ENCODE measurements around the gene TK1. TPM values are rescaled to one million over a fixed set of nuclear protein-coding genes. Genes with fewer than 3 reads are reported as not detected.

TK1 gene
- total RNA-seq, 1 donor from 2014 or later, result 41.2 TPM

DNA sequence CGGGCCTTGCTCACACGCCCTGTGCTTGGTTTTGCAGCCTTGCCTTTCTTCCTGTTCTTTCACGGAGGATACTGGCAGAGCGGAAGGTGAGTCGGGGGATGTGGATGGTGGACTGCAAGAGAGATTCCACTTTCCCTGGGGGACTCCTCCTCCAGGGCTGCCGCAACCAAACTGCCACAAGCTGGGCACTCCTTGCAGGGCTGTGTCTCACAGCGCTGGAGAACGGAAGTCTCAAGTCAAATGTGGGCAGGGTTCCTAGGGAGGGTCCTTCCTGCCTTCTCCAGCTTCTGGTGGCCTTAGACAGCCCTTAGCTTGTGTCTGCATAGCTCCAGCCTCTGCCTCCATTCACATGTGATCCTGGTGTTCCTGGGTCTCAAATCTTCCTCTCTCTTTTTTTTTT, 15.8 kb upstream of the TK1 start:
- no peak overlapping the region for H3K27ac Mint-ChIP-seq
- H3K27me3 Mint-ChIP-seq, result no peaks in the 10 kb centered on the region
- H3K9me3 Mint-ChIP-seq, result no peaks in the 10 kb centered on the region
- no peak overlapping the region for H3K4me3 Mint-ChIP-seq
- DNase-seq (ENCODE audit: extremely low spot score, unreplicated experiment), result no peak
- H3K4me1 Mint-ChIP-seq (ENCODE audit: unreplicated experiment), result peaks cover 5% of the 10 kb centered on the region
- peaks cover 5% of the 10 kb centered on the region for H3K36me3 Mint-ChIP-seq
- TF ChIP-seq, protein P1, sequence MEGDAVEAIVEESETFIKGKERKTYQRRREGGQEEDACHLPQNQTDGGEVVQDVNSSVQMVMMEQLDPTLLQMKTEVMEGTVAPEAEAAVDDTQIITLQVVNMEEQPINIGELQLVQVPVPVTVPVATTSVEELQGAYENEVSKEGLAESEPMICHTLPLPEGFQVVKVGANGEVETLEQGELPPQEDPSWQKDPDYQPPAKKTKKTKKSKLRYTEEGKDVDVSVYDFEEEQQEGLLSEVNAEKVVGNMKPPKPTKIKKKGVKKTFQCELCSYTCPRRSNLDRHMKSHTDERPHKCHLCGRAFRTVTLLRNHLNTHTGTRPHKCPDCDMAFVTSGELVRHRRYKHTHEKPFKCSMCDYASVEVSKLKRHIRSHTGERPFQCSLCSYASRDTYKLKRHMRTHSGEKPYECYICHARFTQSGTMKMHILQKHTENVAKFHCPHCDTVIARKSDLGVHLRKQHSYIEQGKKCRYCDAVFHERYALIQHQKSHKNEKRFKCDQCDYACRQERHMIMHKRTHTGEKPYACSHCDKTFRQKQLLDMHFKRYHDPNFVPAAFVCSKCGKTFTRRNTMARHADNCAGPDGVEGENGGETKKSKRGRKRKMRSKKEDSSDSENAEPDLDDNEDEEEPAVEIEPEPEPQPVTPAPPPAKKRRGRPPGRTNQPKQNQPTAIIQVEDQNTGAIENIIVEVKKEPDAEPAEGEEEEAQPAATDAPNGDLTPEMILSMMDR (conservative IDR thresholded peaks at IDR 0.05), result no peak

DNA sequence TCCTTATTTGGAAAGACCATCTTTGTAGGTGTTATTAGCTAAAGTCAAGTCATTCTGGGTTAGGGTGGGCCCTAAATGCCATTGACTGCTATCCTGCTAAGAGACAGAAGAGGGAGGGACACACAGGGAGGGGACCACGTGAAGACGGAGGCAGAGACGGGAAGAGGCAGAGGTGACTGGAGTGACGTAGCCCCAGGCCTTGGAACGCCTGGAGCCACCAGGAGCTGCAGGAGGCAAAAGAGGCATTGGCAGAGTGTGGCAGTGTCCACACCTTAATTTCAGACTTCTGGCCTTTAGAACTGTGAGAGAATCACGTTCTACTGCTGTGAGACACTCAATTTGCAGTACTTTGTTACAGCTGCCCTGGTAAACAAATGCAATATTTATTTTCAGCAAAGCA, 13.6 kb upstream of the TK1 start:
- H3K27ac Mint-ChIP-seq, result no peak overlapping the region
- H3K27me3 Mint-ChIP-seq, result no peaks in the 10 kb centered on the region
- H3K4me1 Mint-ChIP-seq (ENCODE audit: unreplicated experiment), result peaks cover 14% of the 10 kb centered on the region
- no peak for DNase-seq (ENCODE audit: extremely low spot score, unreplicated experiment)
- H3K36me3 Mint-ChIP-seq, result peaks cover 14% of the 10 kb centered on the region
- H3K4me3 Mint-ChIP-seq, result no peak overlapping the region
- no peaks in the 10 kb centered on the region for H3K9me3 Mint-ChIP-seq
- TF ChIP-seq, protein P1 (conservative IDR thresholded peaks at IDR 0.05), result no peak

DNA sequence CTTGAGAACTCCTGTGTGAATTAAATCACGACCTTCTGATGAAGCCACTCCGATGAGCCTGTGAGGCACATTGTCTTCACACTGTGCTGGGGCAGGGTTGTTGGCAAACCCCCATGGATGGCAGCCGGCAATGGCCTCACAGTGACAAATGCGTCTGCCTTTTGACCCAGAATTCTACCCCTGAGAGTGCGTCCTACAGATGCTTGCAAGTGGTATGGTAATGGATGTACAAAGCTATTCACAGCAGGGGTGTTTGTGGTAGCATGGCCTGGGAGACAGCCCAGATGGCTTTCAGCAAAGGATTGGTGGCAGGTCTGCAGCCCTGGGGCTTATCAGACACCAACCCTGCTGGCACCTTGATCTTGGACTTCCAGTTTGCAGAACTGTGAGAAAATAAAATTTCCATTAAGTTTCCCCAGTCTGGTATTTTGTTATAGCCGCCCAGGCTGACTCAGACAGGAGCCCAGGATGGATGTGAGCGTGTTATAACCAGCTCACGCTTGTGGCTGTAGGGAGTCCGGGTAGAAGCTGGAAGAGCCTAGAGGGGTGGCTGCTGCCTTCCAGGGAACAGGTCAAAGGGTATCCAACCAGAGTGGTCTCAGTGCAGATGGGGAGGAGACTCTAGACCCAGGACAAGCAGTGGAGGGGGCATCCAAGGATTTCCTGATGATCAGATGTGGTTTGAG, 10.4 kb upstream of the TK1 start:
- TF ChIP-seq, protein P1 (conservative IDR thresholded peaks at IDR 0.05), result no peak
- Mint-ChIP-seq H3K9me3 (no peaks in the 10 kb centered on the region), H3K4me1 (ENCODE audit: unreplicated experiment) (peaks cover 14% of the 10 kb centered on the region), H3K27ac (peak overlapping the region; percentile 91), H3K4me3 (no peak overlapping the region), H3K27me3 (no peaks in the 10 kb centered on the region), H3K36me3 (peaks cover 21% of the 10 kb centered on the region)
- DNase-seq (ENCODE audit: extremely low spot score, unreplicated experiment), result no peak

DNA sequence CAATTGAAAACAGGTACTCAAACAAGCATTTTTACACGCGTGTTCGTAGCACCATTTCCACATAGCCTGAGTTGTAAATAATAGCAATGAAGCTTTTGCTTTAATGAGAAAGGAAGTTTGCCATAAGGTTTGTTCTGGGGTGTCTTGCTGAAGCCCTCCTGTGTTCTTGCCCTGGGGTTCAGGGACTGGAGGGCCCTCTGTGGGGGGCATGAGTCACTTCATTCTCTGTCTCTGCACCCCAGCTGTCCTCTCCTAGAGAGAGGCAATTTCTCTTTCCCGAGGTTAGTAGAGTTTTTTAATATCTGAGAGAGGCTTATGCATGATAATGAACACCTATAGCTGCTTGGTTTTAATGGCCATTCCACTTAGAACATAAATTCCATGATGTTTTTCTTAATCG, 9.9 kb upstream of the TK1 start:
- Mint-ChIP-seq H3K4me3 (no peak overlapping the region), H3K9me3 (no peaks in the 10 kb centered on the region), H3K4me1 (ENCODE audit: unreplicated experiment) (peaks cover 14% of the 10 kb centered on the region), H3K27me3 (no peaks in the 10 kb centered on the region), H3K27ac (peak overlapping the region; percentile 91), H3K36me3 (peaks cover 21% of the 10 kb centered on the region)
- TF ChIP-seq, protein P1 (conservative IDR thresholded peaks at IDR 0.05), result no peak
- no peak for DNase-seq (ENCODE audit: extremely low spot score, unreplicated experiment)

DNA sequence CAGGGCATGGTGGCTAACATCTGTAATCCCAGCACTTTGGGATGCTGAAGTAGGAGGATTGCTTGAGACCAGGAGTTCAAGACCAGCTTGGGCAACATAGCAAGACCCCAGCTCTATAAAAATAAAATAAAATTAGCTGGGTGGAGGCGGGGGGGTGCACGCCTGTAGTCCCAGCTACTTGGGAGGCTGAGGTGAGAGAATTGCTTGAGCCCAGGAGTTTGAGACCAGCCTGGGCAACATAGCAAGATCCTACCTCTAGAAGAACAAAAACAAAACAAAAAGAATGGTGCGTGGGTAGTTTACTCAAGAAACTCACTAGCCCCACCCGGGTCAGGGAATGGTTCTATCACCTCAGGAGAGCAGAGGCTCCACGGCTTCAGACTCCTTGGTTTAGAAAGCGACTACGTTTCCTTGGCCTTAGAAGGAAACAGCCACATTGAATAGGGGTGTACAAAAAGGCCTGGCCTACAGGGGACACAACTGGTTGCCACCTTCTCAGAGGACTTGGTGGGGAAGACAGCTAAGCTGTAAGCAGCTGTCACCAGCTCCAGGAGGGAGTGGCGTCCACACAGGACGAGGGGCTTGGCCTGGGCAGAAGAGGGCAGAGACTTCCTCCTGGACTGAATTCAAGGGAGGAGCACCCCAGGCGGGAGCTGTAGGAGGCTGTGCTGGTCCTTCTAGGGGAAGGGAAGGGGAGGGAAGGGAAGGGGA, 716 bp downstream of the TK1 start:
- Mint-ChIP-seq H3K27ac (peak overlapping the region; percentile 81), H3K4me1 (ENCODE audit: unreplicated experiment) (peaks cover 27% of the 10 kb centered on the region), H3K4me3 (peak overlapping the region; percentile 90), H3K36me3 (peaks cover 10% of the 10 kb centered on the region), H3K9me3 (no peaks in the 10 kb centered on the region), H3K27me3 (no peaks in the 10 kb centered on the region)
- TF ChIP-seq, protein P1 (conservative IDR thresholded peaks at IDR 0.05), result no peak
- DNase-seq (ENCODE audit: extremely low spot score, unreplicated experiment), result no peak
